Dermis blood vessel endothelial cell (primary cell): Measurements from ENCODE around the gene INIP. TPM values are rescaled to one million over a fixed set of nuclear protein-coding genes. Genes with fewer than 3 reads are reported as not detected.
"Not testable (repeated sequence)": the region's sequence is repeated elsewhere in the genome, so short reads cannot be mapped to it uniquely, and the experiment has no call there.

ENCODE experiments used
- DNase-seq: peaks from one replicate; pipeline ENCODE4 v3.0.0; 2010
- total RNA-seq: library from RNA; depleted of rRNA; stranded (reverse); fragments of >200 nt; gene quantifications from 2 replicates; pipeline ENCODE4 v1.2.3, GENCODE V29; 2014

INIP gene
- total RNA-seq, 1 donor from 2014 or later = 26.5 TPM

DNA sequence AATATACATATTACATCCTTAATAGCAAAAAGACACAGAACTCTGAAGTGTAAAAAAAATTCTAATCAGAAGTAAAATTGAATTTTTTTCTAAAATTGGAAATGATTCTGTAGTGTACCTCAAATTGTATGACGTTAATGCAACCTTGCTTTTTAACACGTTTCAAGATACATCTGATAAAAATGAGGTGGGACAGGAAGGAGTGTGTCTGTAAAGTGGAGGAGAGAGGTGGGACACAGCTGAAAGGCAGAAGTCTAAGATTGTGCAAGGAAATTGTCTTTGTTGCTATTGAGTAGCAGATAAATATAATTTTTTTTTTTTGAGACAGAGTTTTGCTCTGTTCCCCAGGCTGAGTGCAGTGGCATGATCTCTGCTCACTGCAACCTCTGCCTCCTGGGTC is 17.0 kb upstream of the INIP start:
- no peak for DNase-seq

GRCh38 chr9:112731971-112732370 is 14.1 kb upstream of the INIP start:
- DNase-seq = no peak

DNA sequence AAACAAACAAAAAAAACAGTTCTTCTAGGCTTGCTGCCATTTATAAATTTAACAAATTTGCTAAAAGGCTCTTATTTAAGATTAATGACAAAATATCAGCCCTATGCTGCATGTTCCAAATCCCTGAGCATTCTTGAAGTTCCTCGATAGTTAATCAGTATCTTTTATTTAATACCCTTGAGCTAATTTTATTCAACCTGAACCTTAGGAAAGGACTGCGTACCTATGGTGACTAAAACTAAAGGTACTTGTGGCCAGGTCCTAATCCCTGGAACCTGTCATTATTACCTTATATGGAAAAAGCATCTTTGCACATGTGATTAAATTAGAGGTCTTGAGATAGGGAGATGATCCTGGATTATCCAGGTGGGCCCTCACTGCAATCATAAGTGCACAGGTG is 10.5 kb upstream of the INIP start:
- DNase-seq = no peak

DNA sequence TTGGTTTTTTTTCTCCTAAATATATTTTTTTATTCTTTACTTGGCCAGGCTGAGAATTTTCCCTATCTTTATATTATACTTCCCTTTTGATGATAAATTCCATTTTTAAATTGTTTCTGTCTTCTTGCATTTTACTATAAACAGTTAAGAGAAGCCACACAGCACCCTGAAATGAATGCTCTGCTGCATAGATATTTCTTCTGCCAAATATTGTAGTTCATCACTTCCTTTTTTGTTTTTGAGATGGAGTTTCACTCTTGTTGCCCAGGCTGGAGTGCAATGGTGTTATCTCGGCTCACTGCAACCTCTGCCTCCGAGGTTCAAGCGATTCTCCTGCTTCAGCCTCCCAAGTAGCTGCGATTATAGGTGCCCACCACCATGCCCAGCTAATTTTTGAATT is 8.5 kb upstream of the INIP start:
- no peak for DNase-seq

DNA sequence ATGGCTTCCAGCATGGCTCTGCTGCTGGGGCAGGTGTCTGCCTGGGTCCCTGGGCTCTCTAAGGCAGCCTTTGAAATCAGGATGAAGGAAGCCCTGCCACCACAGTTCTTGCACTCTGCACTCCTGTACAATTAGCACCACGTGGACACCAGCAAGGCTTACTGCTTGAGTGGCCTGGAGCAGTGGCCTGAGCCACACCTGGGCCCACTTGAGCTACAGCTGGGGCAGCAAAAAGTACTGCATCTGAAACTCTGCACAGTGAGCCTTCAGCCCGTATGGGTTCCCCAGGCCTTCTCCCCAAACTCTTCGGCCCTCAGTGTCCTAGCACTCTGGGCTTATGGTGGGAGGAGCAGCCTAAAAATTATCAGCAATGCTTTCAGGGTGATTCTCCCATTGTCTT is 8.0 kb upstream of the INIP start:
- DNase-seq = no peak

DNA sequence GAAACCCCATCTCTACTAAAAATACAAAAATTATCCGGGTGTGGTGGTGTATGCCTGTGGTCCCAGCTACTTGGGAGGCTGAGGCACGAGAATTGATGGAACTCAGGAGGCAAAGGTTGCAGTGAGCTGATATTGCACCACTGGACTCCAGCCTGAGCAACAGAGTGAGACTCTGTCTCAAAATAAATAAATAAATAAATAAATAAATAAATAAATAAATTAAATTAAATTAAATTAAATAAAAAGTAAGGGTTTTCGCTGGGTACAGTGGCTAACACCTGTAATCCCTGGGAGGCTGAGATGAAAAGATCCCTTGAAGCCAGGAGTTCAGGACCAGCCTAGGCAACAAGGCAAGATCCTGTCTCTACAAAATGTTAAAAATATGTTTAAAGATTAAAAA is 4.8 kb upstream of the INIP start:
- not testable (repeated sequence) for DNase-seq

DNA sequence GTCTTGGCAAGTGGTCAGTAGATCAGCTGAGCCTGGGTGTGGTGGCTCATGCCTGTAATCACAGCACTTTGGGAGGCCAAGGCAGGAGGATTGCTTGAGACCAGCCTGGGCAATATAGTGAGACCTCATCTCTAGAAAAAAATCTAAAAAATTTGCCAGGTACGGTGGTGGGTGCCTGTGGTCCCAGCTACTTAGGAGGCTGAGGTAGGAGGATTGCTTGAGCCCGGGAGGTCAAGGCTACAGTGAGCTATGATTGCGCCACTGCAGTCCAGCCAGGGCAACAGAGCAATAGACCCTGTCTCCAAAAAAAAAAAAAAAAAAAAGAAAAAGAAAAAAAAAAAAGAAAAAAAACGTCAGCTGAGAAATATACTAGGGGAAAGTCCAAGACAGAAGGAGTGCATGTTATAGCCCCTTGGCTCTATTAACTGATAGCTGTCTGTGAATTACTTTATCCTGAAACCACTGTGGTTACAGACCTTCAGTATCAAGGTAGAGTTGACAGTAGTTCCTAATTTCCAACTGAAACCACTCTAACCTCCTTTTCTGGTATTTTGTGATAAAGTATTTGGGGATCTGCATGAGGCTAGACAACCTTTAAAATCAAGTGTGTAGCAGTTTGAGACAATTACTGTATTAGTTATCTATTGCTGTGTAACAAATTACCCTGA is 2.3 kb upstream of the INIP start:
- DNase-seq = no peak

GRCh38 chr9:112719696-112720095 is 1.8 kb upstream of the INIP start:
- no peak for DNase-seq

GRCh38 chr9:112719241-112719691 is 1.3 kb upstream of the INIP start:
- DNase-seq = no peak

DNA sequence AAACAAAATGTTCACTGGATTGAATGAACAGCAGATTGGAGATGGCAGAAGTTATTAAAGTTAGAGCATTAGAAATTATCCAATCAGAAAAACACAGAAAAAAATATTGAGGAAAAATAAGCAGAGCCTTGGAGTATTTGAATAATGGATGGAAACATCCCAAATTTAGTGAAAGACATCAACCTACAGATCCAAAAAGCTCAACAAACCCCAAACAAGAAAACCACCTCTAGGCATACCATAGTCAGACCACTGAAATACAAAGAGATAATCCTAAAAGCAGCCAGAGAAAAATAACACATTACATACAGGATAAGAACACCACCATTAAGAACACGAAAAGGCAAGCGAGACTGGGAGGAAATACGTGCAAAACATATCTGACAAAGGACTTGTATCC is 5.2 kb downstream of the INIP start:
- DNase-seq = no peak

DNA sequence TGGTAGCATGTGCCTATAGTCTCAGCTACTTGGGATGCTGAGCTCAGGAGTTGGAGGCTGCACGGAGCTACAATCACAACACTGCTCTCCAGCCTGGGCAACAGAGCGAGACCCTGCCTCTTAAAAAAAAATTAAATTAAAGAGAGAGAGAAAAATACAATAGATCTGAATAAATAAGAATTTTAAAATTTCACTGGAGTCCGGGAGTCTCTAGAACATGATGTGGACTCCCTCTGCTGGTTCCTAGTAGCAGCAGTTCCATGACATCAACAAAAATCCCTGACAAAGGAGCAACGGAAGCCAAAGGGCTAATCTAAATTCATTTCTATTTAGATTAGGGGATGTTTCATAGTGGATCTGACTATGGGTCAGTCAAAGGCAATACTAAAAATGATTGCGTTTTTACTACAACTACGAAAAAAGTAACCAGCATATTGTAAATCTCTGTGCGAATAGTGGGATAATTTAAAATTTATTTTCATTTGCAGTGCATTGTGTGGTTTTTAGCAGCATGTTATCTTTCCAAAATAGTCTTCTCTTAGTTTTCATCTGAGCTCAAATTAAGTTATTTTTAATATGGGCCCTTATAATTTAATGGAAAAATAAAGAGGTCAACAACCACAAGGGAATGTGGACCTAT is 6.7 kb downstream of the INIP start:
- peak; percentile 72 for DNase-seq

DNA sequence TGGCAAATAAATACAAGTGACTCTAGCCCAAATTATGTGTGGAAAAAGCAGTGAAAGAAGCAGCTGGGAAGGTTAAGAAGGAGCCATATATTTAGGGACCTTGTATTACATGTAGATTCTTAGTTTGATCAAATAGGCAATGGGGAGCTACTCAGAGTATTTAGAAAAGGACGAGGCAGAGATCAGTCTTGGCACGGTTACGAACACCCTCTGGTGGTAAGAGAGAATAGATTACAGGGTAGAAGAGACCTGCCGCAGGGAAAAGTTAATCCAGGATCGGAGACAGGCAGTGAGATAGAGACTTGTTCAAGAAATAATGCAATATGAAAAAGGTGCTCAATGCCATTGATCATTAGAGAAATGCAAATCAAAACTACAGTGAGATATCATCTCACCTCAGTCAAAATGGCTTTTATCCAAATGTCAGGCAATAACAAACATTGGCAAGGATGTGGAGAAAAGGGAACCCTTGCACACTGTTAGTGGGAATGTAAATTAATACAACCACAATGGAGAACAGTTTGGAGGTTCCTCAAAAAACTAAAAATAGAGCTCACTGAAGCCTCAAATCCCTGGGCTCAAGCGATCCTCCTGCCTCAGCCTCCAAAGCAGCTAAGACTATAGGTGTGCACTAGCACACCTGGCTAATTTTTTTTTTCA is 12.0 kb downstream of the INIP start:
- peak; percentile 56 for DNase-seq

- no peak for DNase-seq
Measured at GRCh38 chr9:112703304-112703703, 14.6 kb downstream of the INIP start.

DNA sequence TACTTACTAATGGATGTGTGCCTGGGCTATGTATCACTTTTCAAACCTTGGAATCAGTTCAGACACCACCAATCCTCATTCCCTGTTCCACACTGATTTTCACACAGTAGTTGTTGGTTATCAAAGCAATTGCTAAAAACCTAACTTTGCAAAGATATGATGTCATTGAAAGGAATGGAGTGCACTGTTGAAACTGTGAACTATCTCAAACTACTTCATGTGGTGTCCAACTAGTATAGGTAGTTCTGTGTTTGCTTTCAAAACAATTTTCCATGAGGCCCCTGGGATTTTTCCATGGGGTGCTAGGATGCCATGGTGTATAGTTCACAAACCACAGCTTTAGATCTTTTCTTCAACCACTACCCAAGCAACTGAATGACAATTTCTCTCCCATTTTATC is 17.8 kb downstream of the INIP start:
- no peak for DNase-seq

GRCh38 chr9:112699230-112699629 is 18.7 kb downstream of the INIP start:
- DNase-seq = no peak

- DNase-seq = no peak
Measured at GRCh38 chr9:112696461-112696860, 21.5 kb downstream of the INIP start.

- DNase-seq = no peak
Measured at GRCh38 chr9:112694706-112695555, 23.0 kb downstream of the INIP start.

GRCh38 chr9:112689161-112689740 is 28.7 kb downstream of the INIP start:
- no peak for DNase-seq

GRCh38 chr9:112680731-112681402 is 37.0 kb downstream of the INIP start:
- no peak for DNase-seq

GRCh38 chr9:112677040-112677439 is 40.9 kb downstream of the INIP start:
- DNase-seq = no peak

GRCh38 chr9:112673221-112673620 is 44.7 kb downstream of the INIP start:
- DNase-seq = not testable (repeated sequence)

DNA sequence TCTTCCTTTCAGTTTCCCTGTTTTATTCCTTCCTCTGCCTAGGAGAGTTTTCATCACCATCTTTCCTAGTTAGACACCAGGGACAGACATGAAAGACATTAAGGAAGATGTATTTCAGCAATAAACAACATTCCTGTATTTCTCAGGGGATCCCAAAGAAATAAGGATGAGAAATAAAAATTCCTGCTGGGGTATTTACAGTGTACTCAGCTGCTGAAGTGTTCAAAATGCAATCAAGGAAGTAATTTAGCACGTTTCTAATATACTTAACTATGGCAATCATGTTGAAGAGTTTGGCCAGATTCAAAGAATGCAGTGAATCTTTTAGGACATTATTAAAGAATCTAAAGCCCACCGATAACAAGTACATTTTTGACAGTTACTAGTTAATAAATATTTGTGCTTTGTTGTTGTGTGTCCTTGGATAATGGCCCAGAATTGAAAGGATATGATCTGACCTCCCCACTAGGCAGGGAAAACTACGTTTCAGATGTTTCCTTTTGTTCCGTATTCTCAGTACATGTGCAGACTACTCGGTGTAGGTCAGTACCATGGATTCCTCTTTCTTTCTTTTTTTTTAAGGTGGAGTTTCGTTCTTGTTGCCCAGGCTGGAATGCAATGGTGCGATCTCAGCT is 46.8 kb downstream of the INIP start:
- DNase-seq = peak; percentile 66
